Activated B cell treated with CpG ODN at 0.5 μM for 24 hours (primary cell): ENCODE measurements around the gene NCAPD2. TPM values are rescaled to one million over a fixed set of nuclear protein-coding genes. Genes with fewer than 3 reads are reported as not detected.

Experiments used
- ATAC-seq: fragments of 200-7000 bp; cut with Tn5 transposase; one replicate; pipeline ENCODE4 v1.10.0; 2021; ENCODE audit warnings: low read depth, mild to moderate bottlenecking, moderate library complexity
- CTCF ChIA-PET: fragments of 350-600 bp; sonication (Branson Sonifier 250); formaldehyde crosslinking; loops from one replicate; lab custom pipeline; 2021; ENCODE audit warnings: antibody characterized with exemption; lab: Charles Lee
- POLR2A ChIA-PET: fragments of 350-600 bp; sonication (Branson Sonifier 250); formaldehyde crosslinking; loops from one replicate; lab custom pipeline; 2021; ENCODE audit warnings: antibody characterized with exemption; lab: Charles Lee
- DNase-seq: peaks from one replicate; pipeline ENCODE4 v3.0.0; 2022
- H3K27ac Mint-ChIP-seq: one replicate; pipeline ENCODE4 v1.8.0; 2020; ENCODE audit warnings: mixed read lengths
- H3K27me3 Mint-ChIP-seq: one replicate; pipeline ENCODE4 v1.8.0; 2021; ENCODE audit warnings: mixed read lengths
- H3K36me3 Mint-ChIP-seq: one replicate; pipeline ENCODE4 v1.8.0; 2021; ENCODE audit warnings: low read depth, mixed read lengths
- H3K4me1 Mint-ChIP-seq: one replicate; pipeline ENCODE4 v1.8.0; 2021; ENCODE audit warnings: mixed read lengths
- H3K4me3 Mint-ChIP-seq: one replicate; pipeline ENCODE4 v1.8.0; 2020; ENCODE audit warnings: mild to moderate bottlenecking, mixed read lengths
- H3K9me3 Mint-ChIP-seq: one replicate; pipeline ENCODE4 v1.8.0; 2020; ENCODE audit warnings: mixed read lengths
- CTCF ChIP-seq: fragments of 200-600 bp; IDR thresholded peaks from one replicate; pipeline ENCODE4 v1.8.0; 2022; ENCODE audit warnings: antibody characterized with exemption, mild to moderate bottlenecking
- intact Hi-C: fragments of 100-400 bp; cut with micrococcal nuclease; formaldehyde crosslinking; loops from one replicate; pipeline ENCODE4 v1.15.1; 2024
- total RNA-seq: library from RNA; stranded (reverse); gene quantifications from 2 replicates; pipeline ENCODE4 v1.2.3, GENCODE V29; 2022

The NCAPD2 gene
- total RNA-seq, 1 donor from 2014 or later: 40.9 TPM

- Mint-ChIP-seq H3K4me1 (no peaks in the 10 kb centered on the region), H3K27me3 (no peaks in the 10 kb centered on the region), H3K36me3 (peaks cover 81% of the 10 kb centered on the region), H3K27ac (no peak overlapping the region), H3K9me3 (no peaks in the 10 kb centered on the region), H3K4me3 (no peak overlapping the region)
- CTCF ChIA-PET: no interaction called here
- no peak for TF ChIP-seq CTCF
- ATAC-seq: no peak
- DNase-seq: no peak
- intact Hi-C loops: no loop called here
- POLR2A ChIA-PET: no interaction called here
These were observed 26.3 kb downstream of the NCAPD2 start for GRCh38 chr12:6520186-6520585.

DNA sequence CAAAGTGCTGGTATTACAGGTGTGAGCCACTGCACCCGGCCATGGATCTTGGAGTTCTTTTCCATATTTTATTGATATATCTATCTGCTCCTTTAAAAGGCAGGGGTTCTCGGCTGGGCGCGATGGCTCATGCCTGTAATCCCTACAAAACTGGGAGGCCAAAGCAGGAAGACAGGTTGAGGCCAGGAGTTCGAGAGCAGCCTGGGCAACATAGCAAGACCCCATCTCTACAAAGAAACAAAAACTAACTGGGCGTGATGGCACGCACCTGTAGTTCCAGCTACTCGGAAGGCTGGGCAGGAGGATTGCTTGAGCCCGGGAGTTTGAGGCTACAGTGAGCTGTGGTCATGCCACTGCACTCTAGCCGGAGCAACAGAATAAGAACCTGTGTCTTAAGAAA is 28.3 kb downstream of the NCAPD2 start:
- POLR2A ChIA-PET: no interaction called here
- no peaks in the 10 kb centered on the region for H3K27me3 Mint-ChIP-seq
- DNase-seq: no peak
- H3K36me3 Mint-ChIP-seq: peaks cover 85% of the 10 kb centered on the region
- CTCF ChIA-PET: no interaction called here
- H3K27ac Mint-ChIP-seq: no peak overlapping the region
- H3K9me3 Mint-ChIP-seq: no peaks in the 10 kb centered on the region
- intact Hi-C loops: no loop called here
- no peak for ATAC-seq
- H3K4me1 Mint-ChIP-seq: no peaks in the 10 kb centered on the region
- no peak for TF ChIP-seq CTCF
- no peak overlapping the region for H3K4me3 Mint-ChIP-seq

DNA sequence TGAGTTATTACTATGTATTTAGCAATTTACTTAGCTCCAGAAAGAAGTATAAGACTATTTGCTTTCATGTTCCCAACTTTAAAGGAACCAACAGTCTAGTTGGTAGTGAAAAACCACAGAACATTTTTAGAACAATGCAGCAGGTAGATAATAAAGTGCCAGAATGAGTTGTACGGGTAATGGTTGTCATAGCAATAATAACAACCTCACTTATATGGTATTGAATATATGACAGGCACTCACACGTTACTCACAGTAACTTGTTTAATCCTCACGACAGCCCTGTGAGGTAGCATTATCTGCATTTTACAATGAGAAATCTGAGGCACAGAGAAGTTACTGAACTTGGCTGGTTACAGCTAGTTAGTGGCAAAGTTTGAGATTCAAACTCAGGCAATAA is 29.8 kb downstream of the NCAPD2 start:
- ChIA-PET CTCF (no interaction called here), POLR2A (interaction anchor here (0.6 kb wide), 1 partner anchor 10 kb away, joined by 3 read pairs; no protein-coding TSS in a partner anchor)
- Mint-ChIP-seq H3K36me3 (peaks cover 86% of the 10 kb centered on the region), H3K4me1 (no peaks in the 10 kb centered on the region), H3K9me3 (no peaks in the 10 kb centered on the region), H3K27me3 (no peaks in the 10 kb centered on the region), H3K27ac (no peak overlapping the region), H3K4me3 (no peak overlapping the region)
- intact Hi-C loops: no loop called here
- no peak for TF ChIP-seq CTCF
- no peak for ATAC-seq
- no peak for DNase-seq

DNA sequence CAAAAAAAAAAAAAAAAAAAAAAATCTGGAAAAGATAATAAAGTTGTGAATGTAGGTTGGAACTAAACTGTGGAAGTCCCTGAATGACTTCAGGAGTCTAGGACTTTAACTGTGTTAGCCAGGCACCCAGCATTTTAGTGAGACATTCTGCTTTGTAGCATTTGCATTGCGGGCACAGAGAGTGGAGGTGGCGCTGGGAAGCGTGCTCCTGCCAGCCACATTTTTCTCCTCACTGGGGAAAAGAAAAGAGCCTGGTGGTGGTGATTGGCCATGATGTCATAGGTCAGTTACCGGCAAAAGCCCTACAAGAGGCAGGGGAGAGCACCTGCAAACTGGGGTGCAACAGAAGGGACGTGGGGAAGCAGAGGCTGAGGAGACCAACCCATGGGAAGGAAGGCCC is 30.7 kb downstream of the NCAPD2 start:
- Mint-ChIP-seq H3K9me3 (no peaks in the 10 kb centered on the region), H3K36me3 (peaks cover 88% of the 10 kb centered on the region), H3K4me1 (no peaks in the 10 kb centered on the region), H3K27me3 (no peaks in the 10 kb centered on the region), H3K27ac (no peak overlapping the region), H3K4me3 (no peak overlapping the region)
- ATAC-seq: no peak
- ChIA-PET CTCF (no interaction called here), POLR2A (no interaction called here)
- DNase-seq: no peak
- intact Hi-C loops: no loop called here
- TF ChIP-seq CTCF: no peak

- no peak for TF ChIP-seq CTCF
- ChIA-PET POLR2A (no interaction called here), CTCF (no interaction called here)
- Mint-ChIP-seq H3K9me3 (no peaks in the 10 kb centered on the region), H3K27ac (no peak overlapping the region), H3K4me1 (no peaks in the 10 kb centered on the region), H3K36me3 (peaks cover 92% of the 10 kb centered on the region), H3K27me3 (no peaks in the 10 kb centered on the region), H3K4me3 (no peak overlapping the region)
- intact Hi-C loops: no loop called here
- ATAC-seq: no peak
- no peak for DNase-seq
These were observed 32.3 kb downstream of the NCAPD2 start for GRCh38 chr12:6526201-6526600.
